Measurements from ENCODE around the gene UBE2J1. TPM values are rescaled to one million over a fixed set of nuclear protein-coding genes. Genes with fewer than 3 reads are reported as not detected.

Gene UBE2J1
- polyA plus RNA-seq, 2 of the 4 experiments (the other 2 are of a cell fraction) = 12.6 to 32.7 TPM

- TF ChIP-seq REST (IDR thresholded peaks at IDR 0.05) = no peak
- no peak for TF ChIP-seq RCOR1 (IDR thresholded peaks at IDR 0.05; ENCODE audit: low read depth, low read length)
- TF ChIP-seq BHLHE40 (IDR thresholded peaks at IDR 0.05; ENCODE audit: low read depth, low read length) = no peak
- no peak for TF ChIP-seq ZSCAN20 (CRISPR knock-in tag; IDR thresholded peaks at IDR 0.05)
- no peak for TF ChIP-seq NPAS2 (CRISPR knock-in tag; IDR thresholded peaks at IDR 0.05; ENCODE audit: borderline replicate concordance)
- no peak for TF ChIP-seq BCL3 (IDR thresholded peaks at IDR 0.05)
These were observed 21.6 kb downstream of the UBE2J1 start (continued) for GRCh38 chr6:89330910-89331309.

DNA sequence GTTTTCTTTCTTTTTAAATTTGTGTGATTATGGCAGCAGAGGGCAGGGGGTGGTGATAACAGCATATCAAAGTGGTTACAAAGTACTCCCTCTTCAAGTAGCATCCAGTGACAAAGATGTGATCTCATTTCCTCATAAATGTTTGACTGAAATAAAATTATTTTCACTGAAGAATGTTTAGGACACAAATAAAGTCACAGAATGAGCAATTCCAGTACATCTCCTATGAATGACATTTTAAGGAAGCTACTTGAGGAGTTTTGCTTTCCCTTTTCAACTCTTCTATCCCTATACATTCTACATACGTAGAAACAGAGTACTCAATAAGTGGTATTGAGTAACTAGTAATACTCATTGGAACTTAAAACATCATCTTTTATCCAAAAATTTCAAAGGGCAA lies 23.5 kb downstream of the UBE2J1 start:
- FAIRE-seq (no peak), ATAC-seq (no peak), DNase-seq (ENCODE audit: low read depth in 1 of 2, low spot score in 1 of 2) (no peak)
- TF ChIP-seq HOXB13 (CRISPR knock-in tag; IDR thresholded peaks at IDR 0.05; ENCODE audit: low read depth) (no peak), HOXA7 (CRISPR knock-in tag; IDR thresholded peaks at IDR 0.05) (no peak)
- ChIA-PET POLR2A (no interaction called here), CTCF (interaction anchor here (1.1 kb wide), 1 partner anchor 38 kb away, joined by 3 read pairs; no protein-coding TSS in a partner anchor)
- H3K4me3 ChIP-seq = no peak overlapping the region
- no peaks in the 10 kb centered on the region for H3K9me3 ChIP-seq
- WGBS (ENCODE audit: missing lambda C conversion rate) = 87% methylated on average over 1 of the region's 1 CpG
- no peaks in the 10 kb centered on the region for H3K4me1 ChIP-seq
- H3K27ac ChIP-seq = no peak overlapping the region
- no peak overlapping the region for H3K4me2 ChIP-seq

DNA sequence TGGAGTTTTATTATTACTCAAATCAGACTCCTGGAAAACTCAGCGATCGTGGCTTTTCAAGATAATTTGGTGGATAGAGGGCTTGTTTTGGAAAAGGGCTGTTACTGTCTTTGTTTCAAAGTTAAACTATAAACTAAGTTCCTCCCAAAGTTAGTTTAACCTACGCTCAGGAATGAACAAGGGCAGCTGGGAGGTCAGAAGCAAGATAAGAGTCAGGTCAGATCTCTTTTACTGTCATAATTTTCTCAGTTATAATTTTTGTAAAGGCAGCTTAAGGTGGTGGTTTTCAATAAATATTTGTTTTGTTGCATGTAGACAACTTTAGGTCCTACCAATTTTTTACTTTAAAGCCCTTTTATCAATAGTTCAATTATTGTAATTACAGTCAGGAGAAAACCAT lies 28.2 kb downstream of the UBE2J1 start:
- ATAC-seq (no peak), FAIRE-seq (no peak), DNase-seq (ENCODE audit: low read depth in 1 of 2, low spot score in 1 of 2) (no peak)
- CTCF ChIA-PET = interaction anchor here (0.6 to 1.4 kb wide), 8 partner anchors 12 to 1824 kb away, joined by 3 read pairs; no protein-coding TSS in a partner anchor
- POLR2A ChIA-PET = no interaction called here
- no peaks in the 10 kb centered on the region for H3K4me1 ChIP-seq
- TF ChIP-seq RFX5 (IDR thresholded peaks at IDR 0.05) = no peak
- TF ChIP-seq, protein P1, sequence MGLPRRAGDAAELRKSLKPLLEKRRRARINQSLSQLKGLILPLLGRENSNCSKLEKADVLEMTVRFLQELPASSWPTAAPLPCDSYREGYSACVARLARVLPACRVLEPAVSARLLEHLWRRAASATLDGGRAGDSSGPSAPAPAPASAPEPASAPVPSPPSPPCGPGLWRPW (IDR thresholded peaks at IDR 0.05) = no peak
- no peak for TF ChIP-seq JUN (IDR thresholded peaks at IDR 0.05)
- TF ChIP-seq ZFP36 (IDR thresholded peaks at IDR 0.05; ENCODE audit: borderline replicate concordance, partially characterized antibody) = no peak
- no peak for TF ChIP-seq HOXB5 (CRISPR knock-in tag; IDR thresholded peaks at IDR 0.05)
- TF ChIP-seq NPAS2 (CRISPR knock-in tag; IDR thresholded peaks at IDR 0.05; ENCODE audit: borderline replicate concordance) = no peak
- no peak for TF ChIP-seq HMGXB4 (CRISPR knock-in tag; IDR thresholded peaks at IDR 0.05; ENCODE audit: borderline replicate concordance)
- TF ChIP-seq, protein P2, sequence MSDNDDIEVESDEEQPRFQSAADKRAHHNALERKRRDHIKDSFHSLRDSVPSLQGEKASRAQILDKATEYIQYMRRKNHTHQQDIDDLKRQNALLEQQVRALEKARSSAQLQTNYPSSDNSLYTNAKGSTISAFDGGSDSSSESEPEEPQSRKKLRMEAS (IDR thresholded peaks at IDR 0.05) = no peak
- TF ChIP-seq BCL3 (IDR thresholded peaks at IDR 0.05) = no peak
- TF ChIP-seq CHD2 (IDR thresholded peaks at IDR 0.05; ENCODE audit: low read length, partially characterized antibody) = no peak
- no peak for TF ChIP-seq FOSB (CRISPR knock-in tag; IDR thresholded peaks at IDR 0.05)
- no peak for TF ChIP-seq TP53 (CRISPR knock-in tag; IDR thresholded peaks at IDR 0.05)
- TF ChIP-seq JUNB (IDR thresholded peaks at IDR 0.05) = no peak
- no peak for TF ChIP-seq REST (IDR thresholded peaks at IDR 0.05)
- TF ChIP-seq HOXB13 (CRISPR knock-in tag; IDR thresholded peaks at IDR 0.05; ENCODE audit: low read depth) = no peak
- H3K9me3 ChIP-seq = no peaks in the 10 kb centered on the region
- H3K4me3 ChIP-seq = no peak overlapping the region
- 95% methylated on average over 3 of the region's 3 CpGs for WGBS (ENCODE audit: missing lambda C conversion rate)
- H3K4me2 ChIP-seq = no peak overlapping the region
- H3K27ac ChIP-seq = no peak overlapping the region
